Thoracic aorta (tissue), 2 donors: ENCODE measurements around the gene ERCC5. TPM values are rescaled to one million over a fixed set of nuclear protein-coding genes. Genes with fewer than 3 reads are reported as not detected.

Experiments used
- ATAC-seq: fragments of 150-250 bp; one replicate; pipeline ENCODE4 v1.8.0; 2017; ENCODE audit warnings: low read depth; ENCODE audit not compliant: insufficient number of reproducible peaks, low FRiP score
- DNase-seq: peaks from one replicate; pipeline ENCODE4 v3.0.0-alpha.2; 2020; ENCODE audit warnings: low spot score
- H3K27ac ChIP-seq, 2 donors: fragments of 200-600 bp; sonication (generic); 1 replicate in 1 of 2; 2 replicates in 1 of 2; pipeline ENCODE4 v1.5.1; 2016; ENCODE audit warnings: mild to moderate bottlenecking in 2 of 2, moderate library complexity in 2 of 2
- H3K27me3 ChIP-seq: fragments of 200-600 bp; sonication (generic); replicated peaks from 2 replicates; pipeline ENCODE4 v1.6.0; 2016; ENCODE audit warnings: mild to moderate bottlenecking; ENCODE audit not compliant: insufficient read depth
- H3K36me3 ChIP-seq: fragments of 200-600 bp; sonication (generic); one replicate; pipeline ENCODE4 v1.5.1; 2016
- H3K4me1 ChIP-seq, 2 donors: fragments of 200-600 bp; sonication (generic); 1 replicate in 1 of 2; 2 replicates in 1 of 2; pipeline versions ENCODE4 v1.5.1 to v1.6.0; 2016; ENCODE audit warnings: low read depth in 2 of 2, mild to moderate bottlenecking in 1 of 2; ENCODE audit not compliant: control insufficient read depth in 1 of 2
- H3K4me3 ChIP-seq: fragments of 200-600 bp; sonication (generic); 2 replicates; pipeline ENCODE4 v1.5.1; 2016; ENCODE audit warnings: mild to moderate bottlenecking
- H3K9me3 ChIP-seq: fragments of 200-600 bp; sonication (generic); 2 replicates; pipeline ENCODE4 v1.5.1; 2016
- total RNA-seq, 2 donors: library from RNA; depleted of rRNA; stranded (reverse); fragments of >200 nt; gene quantifications; one replicate each; pipeline versions ENCODE4 v1.1.0 to v1.2.3, GENCODE V29; 2016
- TF ChIP-seq, protein P1 (sequence below): fragments of 200-600 bp; sonication (generic); IDR thresholded peaks from one replicate; pipeline ENCODE4 v1.5.1; 2019; ENCODE audit warnings: antibody characterized with exemption

The ERCC5 gene
- total RNA-seq, 2 donors from 2014 or later, result 59.4 to 80.8 TPM

DNA sequence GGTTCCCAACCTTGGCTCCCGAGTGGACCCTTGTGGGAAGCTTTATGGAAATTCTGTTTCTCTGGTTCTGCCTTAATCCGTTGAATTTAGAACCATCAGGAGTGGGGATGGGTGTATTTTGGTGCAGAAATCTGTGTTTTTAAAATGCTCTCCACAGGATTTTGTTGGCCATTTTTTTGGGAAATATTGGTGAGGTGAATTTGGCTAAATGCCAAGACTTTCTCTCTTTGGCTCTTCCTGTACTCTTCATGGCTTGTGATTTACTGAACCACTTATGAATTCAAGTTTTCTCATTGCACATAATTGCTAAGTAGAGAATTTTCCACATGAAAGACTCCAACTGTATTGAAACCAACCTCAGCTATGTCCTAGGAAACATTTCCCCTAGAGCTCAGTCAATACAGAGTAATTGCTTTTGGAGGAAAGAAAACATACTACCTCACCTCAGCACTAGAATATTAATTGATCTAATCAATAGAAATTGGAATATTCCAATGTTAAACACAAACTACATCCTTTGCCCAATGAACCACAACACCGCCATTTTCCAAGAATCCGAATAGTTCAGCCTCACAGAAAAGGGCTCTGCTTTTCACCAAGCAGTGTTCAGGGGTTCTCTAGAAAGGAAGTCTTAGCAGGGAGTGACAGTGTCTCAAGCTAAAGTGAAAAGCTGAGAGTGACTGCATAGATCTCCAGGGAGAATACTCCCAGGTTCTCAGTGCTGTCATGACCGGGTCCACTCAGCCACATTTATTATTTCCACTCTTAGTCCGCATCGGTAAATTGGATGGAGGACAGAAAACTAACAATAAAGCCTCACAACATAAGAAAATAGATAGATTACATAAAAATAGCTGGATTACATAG, 60.3 kb downstream of the ERCC5 start:
- Histone ChIP-seq H3K4me3 (no peak overlapping the region), H3K9me3 (no peaks in the 10 kb centered on the region), H3K27ac (no peak overlapping the region), H3K36me3 (no peaks in the 10 kb centered on the region), H3K4me1 (no peaks in the 10 kb centered on the region), H3K27me3 (no peaks in the 10 kb centered on the region)
- no peak for DNase-seq
- TF ChIP-seq, protein P1, sequence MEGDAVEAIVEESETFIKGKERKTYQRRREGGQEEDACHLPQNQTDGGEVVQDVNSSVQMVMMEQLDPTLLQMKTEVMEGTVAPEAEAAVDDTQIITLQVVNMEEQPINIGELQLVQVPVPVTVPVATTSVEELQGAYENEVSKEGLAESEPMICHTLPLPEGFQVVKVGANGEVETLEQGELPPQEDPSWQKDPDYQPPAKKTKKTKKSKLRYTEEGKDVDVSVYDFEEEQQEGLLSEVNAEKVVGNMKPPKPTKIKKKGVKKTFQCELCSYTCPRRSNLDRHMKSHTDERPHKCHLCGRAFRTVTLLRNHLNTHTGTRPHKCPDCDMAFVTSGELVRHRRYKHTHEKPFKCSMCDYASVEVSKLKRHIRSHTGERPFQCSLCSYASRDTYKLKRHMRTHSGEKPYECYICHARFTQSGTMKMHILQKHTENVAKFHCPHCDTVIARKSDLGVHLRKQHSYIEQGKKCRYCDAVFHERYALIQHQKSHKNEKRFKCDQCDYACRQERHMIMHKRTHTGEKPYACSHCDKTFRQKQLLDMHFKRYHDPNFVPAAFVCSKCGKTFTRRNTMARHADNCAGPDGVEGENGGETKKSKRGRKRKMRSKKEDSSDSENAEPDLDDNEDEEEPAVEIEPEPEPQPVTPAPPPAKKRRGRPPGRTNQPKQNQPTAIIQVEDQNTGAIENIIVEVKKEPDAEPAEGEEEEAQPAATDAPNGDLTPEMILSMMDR, result no peak
- no peak for ATAC-seq

DNA sequence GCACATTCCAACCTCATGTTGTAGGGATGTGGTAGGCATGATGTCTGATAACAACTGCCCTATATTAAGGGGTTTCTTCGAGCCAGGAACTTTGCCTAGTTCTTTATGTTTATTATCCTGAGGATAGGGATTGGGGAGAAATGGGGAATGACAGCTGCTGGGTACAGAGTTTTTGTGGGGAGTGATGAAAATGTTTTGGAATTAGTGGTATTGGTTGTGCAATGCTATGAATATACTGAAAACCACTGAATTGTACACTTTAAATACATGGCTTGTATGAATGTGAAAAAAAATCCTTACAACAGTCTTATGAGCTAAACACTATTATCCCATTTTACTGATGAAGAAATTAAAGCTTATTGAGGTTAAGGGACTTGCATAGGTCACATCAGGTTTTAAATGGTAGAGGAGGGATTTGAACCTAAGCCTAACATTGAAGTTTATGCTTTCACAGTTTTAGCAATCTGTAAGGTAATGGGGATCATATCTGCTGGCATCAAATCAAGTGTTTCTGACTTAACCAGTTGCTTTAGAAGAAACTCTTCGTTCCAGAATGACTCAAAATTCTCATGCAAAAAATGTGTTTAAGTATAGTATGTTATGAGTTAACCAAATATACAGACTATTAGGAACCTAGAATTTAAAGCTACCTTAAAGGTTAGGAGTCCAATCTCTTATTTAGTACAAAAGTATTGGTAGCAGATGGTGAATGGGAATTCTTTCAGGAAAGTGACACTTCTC, 61.4 kb downstream of the ERCC5 start:
- no peaks in the 10 kb centered on the region for H3K4me1 ChIP-seq
- no peak for ATAC-seq

DNA sequence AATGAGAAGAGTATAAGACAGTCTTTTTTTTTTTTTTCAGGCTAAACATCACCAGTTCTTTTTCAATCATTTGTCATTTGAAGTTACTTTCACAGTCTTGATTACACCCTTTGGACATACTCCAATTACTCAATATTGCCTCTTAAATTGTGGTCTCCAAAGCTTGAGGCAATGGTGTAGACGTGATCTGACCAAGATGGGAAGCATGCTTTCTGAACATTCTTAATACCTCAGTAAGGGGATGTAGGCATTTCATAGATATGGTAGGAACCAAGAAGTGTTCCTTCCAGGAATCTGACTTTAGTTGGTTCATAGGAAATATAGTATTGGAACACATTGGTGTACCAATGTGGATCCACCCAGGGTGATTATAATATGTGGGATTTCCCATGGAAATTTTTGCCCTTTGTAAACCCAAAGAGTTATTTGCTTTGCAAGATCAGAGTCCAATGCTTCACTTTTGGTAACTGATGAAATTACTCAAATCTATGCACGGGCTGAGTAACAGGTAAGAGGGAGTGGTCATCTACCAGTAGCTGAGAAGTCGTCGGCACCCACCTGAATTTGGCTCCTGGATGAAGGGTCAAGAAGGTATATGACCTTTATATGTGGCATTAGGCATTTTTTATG, 62.2 kb downstream of the ERCC5 start:
- Histone ChIP-seq H3K9me3 (no peaks in the 10 kb centered on the region), H3K27ac (no peak overlapping the region), H3K4me1 (no peaks in the 10 kb centered on the region), H3K4me3 (no peak overlapping the region), H3K36me3 (no peaks in the 10 kb centered on the region), H3K27me3 (no peaks in the 10 kb centered on the region)
- TF ChIP-seq, protein P1, result no peak
- DNase-seq, result no peak
- ATAC-seq, result no peak

More for the DNA sequence above, 61.4 kb downstream of the ERCC5 start:
- no peak overlapping the region for H3K27ac ChIP-seq
- no peaks in the 10 kb centered on the region for H3K36me3 ChIP-seq
- TF ChIP-seq, protein P1, result no peak
- no peaks in the 10 kb centered on the region for H3K9me3 ChIP-seq
- no peak overlapping the region for H3K4me3 ChIP-seq
- no peak for DNase-seq
- H3K27me3 ChIP-seq, result no peaks in the 10 kb centered on the region

DNA sequence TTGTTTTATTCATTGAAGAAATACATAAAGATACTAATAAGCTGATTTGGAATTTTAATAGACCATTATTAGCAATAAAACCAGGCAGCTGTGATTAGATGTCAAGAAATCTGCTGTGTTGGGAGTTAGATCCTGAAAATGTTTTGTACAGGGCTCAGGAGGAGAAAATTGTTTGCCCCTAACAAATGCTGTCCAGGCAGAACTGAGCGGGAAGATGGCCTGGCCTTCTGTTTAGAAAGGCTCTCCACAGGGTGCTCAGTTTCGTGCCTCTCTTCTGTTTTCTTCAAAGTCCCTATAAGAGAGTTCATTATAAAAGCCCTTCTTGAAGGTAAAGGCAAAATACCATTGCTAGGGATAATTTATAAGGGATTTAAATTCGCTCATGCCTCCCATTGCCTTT, 64.1 kb downstream of the ERCC5 start:
- Histone ChIP-seq H3K4me3 (no peak overlapping the region), H3K9me3 (no peaks in the 10 kb centered on the region), H3K36me3 (no peaks in the 10 kb centered on the region), H3K27ac (no peak overlapping the region), H3K27me3 (no peaks in the 10 kb centered on the region), H3K4me1 (no peaks in the 10 kb centered on the region)
- no peak for ATAC-seq
- TF ChIP-seq, protein P1, result no peak
- no peak for DNase-seq

DNA sequence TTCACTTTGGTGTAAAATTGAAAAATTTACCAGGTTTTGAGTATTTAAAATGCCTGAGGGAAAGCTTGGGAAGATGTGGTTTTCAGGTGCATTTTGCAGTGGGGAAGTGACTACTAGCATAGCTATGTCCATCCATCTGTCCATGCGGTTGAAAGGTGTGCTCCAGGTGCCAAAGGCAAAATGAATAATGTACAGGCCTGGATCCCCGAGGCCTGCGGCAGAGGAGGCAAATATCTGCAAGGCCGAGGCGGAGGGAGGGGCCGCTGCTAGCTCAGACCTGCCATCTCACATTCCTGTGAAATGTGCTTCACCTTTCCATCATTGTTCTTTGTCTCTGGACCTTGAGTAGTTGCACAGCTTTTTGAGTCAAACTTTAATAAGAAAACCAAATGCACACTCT, 65.5 kb downstream of the ERCC5 start:
- TF ChIP-seq, protein P1, result no peak
- no peaks in the 10 kb centered on the region for H3K27me3 ChIP-seq
- ATAC-seq (no peak), DNase-seq (no peak)
- H3K9me3 ChIP-seq, result no peaks in the 10 kb centered on the region
- no peaks in the 10 kb centered on the region for H3K4me1 ChIP-seq
- H3K4me3 ChIP-seq, result no peak overlapping the region
- H3K36me3 ChIP-seq, result no peaks in the 10 kb centered on the region
- no peak overlapping the region for H3K27ac ChIP-seq
